H9 (cell line): ENCODE results near the gene WDR20. TPM values are rescaled to one million over a fixed set of nuclear protein-coding genes. Genes with fewer than 3 reads are reported as not detected.
"Not testable (repeated sequence)": the region's sequence is repeated elsewhere in the genome, so short reads cannot be mapped to it uniquely, and the experiment has no call there.

Experiments used
- DNase-seq: peaks from one replicate; pipeline ENCODE4 v3.0.0-alpha.2; 2017
- H2AFZ ChIP-seq: one replicate; pipeline ENCODE4 v1.6.1; 2013; ENCODE audit warnings: mild to moderate bottlenecking, low read length, control low read depth, moderate library complexity
- H2AK5ac ChIP-seq: 2 replicates; pipeline ENCODE4 v1.6.1; 2013; ENCODE audit warnings: low read length, control low read depth, mixed read lengths; ENCODE audit not compliant: insufficient read length
- H2BK120ac ChIP-seq: one replicate; pipeline ENCODE4 v1.6.1; 2013; ENCODE audit warnings: low read depth, mild to moderate bottlenecking, low read length, control low read depth, inconsistent platforms; ENCODE audit not compliant: poor library complexity, severe bottlenecking
- H2BK12ac ChIP-seq: 2 replicates; pipeline ENCODE4 v1.6.1; 2013; ENCODE audit warnings: low read length, control low read depth, mixed read lengths, low read depth; ENCODE audit not compliant: insufficient read length
- H2BK15ac ChIP-seq: 2 replicates; pipeline ENCODE4 v1.6.1; 2013; ENCODE audit warnings: low read depth, low read length, control low read depth
- H2BK20ac ChIP-seq: one replicate; pipeline ENCODE4 v1.6.1; 2013; ENCODE audit warnings: low read depth, mild to moderate bottlenecking, low read length, control low read depth, inconsistent platforms; ENCODE audit not compliant: poor library complexity, severe bottlenecking
- H2BK5ac ChIP-seq: 2 replicates; pipeline ENCODE4 v1.6.1; 2013; ENCODE audit warnings: low read length, control low read depth, mixed read lengths; ENCODE audit not compliant: insufficient read length
- H3K14ac ChIP-seq: 2 replicates; pipeline ENCODE4 v1.6.1; 2013; ENCODE audit warnings: low read length, control low read depth; ENCODE audit not compliant: insufficient read depth
- H3K18ac ChIP-seq: 2 replicates; pipeline ENCODE4 v1.6.1; 2013; ENCODE audit warnings: low read depth, mild to moderate bottlenecking, mixed read lengths, low read length, control low read depth; ENCODE audit not compliant: insufficient read length
- H3K23ac ChIP-seq: 2 replicates; pipeline ENCODE4 v1.6.1; 2013; ENCODE audit warnings: low read length, control low read depth, mixed read lengths, low read depth; ENCODE audit not compliant: insufficient read length
- H3K23me2 ChIP-seq: 2 replicates; pipeline ENCODE4 v1.6.1; 2013; ENCODE audit warnings: low read depth, mild to moderate bottlenecking, mixed read lengths, low read length, control low read depth; ENCODE audit not compliant: insufficient read length, poor library complexity, severe bottlenecking
- H3K27ac ChIP-seq: 2 replicates; pipeline ENCODE4 v1.5.1; 2013; ENCODE audit warnings: low read length, control low read depth, mixed read lengths, low read depth; ENCODE audit not compliant: insufficient read length
- H3K27me3 ChIP-seq: 2 replicates; pipeline ENCODE4 v1.6.1; 2013; ENCODE audit warnings: low read length, control low read depth, inconsistent platforms; ENCODE audit not compliant: insufficient read depth
- H3K4ac ChIP-seq: 2 replicates; pipeline ENCODE4 v1.6.1; 2013; ENCODE audit warnings: low read depth, mild to moderate bottlenecking, control low read depth, inconsistent platforms, low read length, moderate library complexity
- H3K4me1 ChIP-seq: 2 replicates; pipeline ENCODE4 v1.6.1; 2013; ENCODE audit warnings: low read length, control low read depth, inconsistent platforms; ENCODE audit not compliant: insufficient read depth
- H3K4me2 ChIP-seq: 2 replicates; pipeline ENCODE4 v1.6.1; 2013; ENCODE audit warnings: low read length, control low read depth, mixed read lengths; ENCODE audit not compliant: insufficient read length, insufficient read depth
- H3K56ac ChIP-seq: 2 replicates; pipeline ENCODE4 v1.6.1; 2013; ENCODE audit warnings: low read depth, mild to moderate bottlenecking, mixed read lengths, low read length, control low read depth; ENCODE audit not compliant: insufficient read length
- H3K79me1 ChIP-seq: 2 replicates; pipeline ENCODE4 v1.6.1; 2013; ENCODE audit warnings: low read depth, mild to moderate bottlenecking, moderate library complexity, low read length, control low read depth, inconsistent platforms; ENCODE audit not compliant: insufficient read depth, poor library complexity, severe bottlenecking
- H3K79me2 ChIP-seq: 2 replicates; pipeline ENCODE4 v1.6.1; 2013; ENCODE audit warnings: low read length, control low read depth, inconsistent platforms; ENCODE audit not compliant: insufficient read depth
- H3K9ac ChIP-seq: 2 replicates; pipeline ENCODE4 v1.6.1; 2013; ENCODE audit warnings: low read length, control low read depth, mixed read lengths; ENCODE audit not compliant: insufficient read length; ENCODE audit errors: extremely low read depth
- H3K9me3 ChIP-seq: one replicate; pipeline ENCODE4 v1.6.1; 2013; ENCODE audit warnings: low read depth, low read length, inconsistent platforms; ENCODE audit not compliant: control insufficient read depth
- H3T11ph ChIP-seq: one replicate; pipeline ENCODE4 v1.6.1; 2013; ENCODE audit warnings: mild to moderate bottlenecking, low read length, control low read depth, inconsistent platforms
- H4K20me1 ChIP-seq: one replicate; pipeline ENCODE4 v1.6.1; 2013; ENCODE audit not compliant: control insufficient read depth, insufficient read length, insufficient read depth
- H4K5ac ChIP-seq: 2 replicates; pipeline ENCODE4 v1.6.1; 2013; ENCODE audit warnings: low read depth, mild to moderate bottlenecking, mixed read lengths, low read length, control low read depth; ENCODE audit not compliant: insufficient read length
- H4K8ac ChIP-seq: replicated peaks from 2 replicates; pipeline ENCODE4 v1.6.1; 2013; ENCODE audit warnings: low read length, control low read depth, mixed read lengths, low read depth; ENCODE audit not compliant: insufficient read length
- H4K91ac ChIP-seq: 2 replicates; pipeline ENCODE4 v1.6.1; 2013; ENCODE audit warnings: low read depth, mild to moderate bottlenecking, moderate library complexity, mixed read lengths, low read length, control low read depth; ENCODE audit not compliant: insufficient read length
- H3K27ac Mint-ChIP-seq, 3 experiments: 2 replicates in 2 of 3; 3 replicates in 1 of 3; pipeline ENCODE4 v1.8.0; 2020 to 2021; ENCODE audit warnings: mixed read lengths in 3 of 3, mild to moderate bottlenecking in 1 of 3, moderate library complexity in 1 of 3
- H3K27me3 Mint-ChIP-seq: 2 replicates; pipeline ENCODE4 v1.8.0; 2021; ENCODE audit warnings: low read depth, mild to moderate bottlenecking, moderate library complexity, mixed read lengths
- H3K36me3 Mint-ChIP-seq, 3 experiments: 2 replicates in 2 of 3; 3 replicates in 1 of 3; pipeline ENCODE4 v1.8.0; 2020 to 2021; ENCODE audit warnings: low read depth in 3 of 3, mixed read lengths in 3 of 3; ENCODE audit not compliant: insufficient read depth in 1 of 3
- H3K4me1 Mint-ChIP-seq, 2 experiments: 2 replicates each; pipeline ENCODE4 v1.8.0; 2020; ENCODE audit warnings: mixed read lengths in 2 of 2
- H3K4me3 Mint-ChIP-seq, 2 experiments: 2 replicates in 1 of 2; 3 replicates in 1 of 2; pipeline ENCODE4 v1.8.0; 2020 to 2021; ENCODE audit warnings: mild to moderate bottlenecking in 2 of 2, mixed read lengths in 2 of 2, moderate library complexity in 1 of 2
- H3K9me3 Mint-ChIP-seq, 2 experiments: 2 replicates in 1 of 2; 3 replicates in 1 of 2; pipeline ENCODE4 v1.8.0; 2020; ENCODE audit warnings: mild to moderate bottlenecking in 2 of 2, mixed read lengths in 2 of 2, moderate library complexity in 1 of 2
- CTCF ChIP-seq: fragments of 200-600 bp; sonication (generic); conservative IDR thresholded peaks from 3 replicates; pipeline ENCODE4 v1.8.0; 2021; ENCODE audit warnings: antibody characterized with exemption, mild to moderate bottlenecking
- WGBS: extraction: QIAGEN DNeasy Blood & Tissue Kit; methylation state at CpG from one replicate; pipeline ENCODE4 v1.1.7; 2013; ENCODE audit warnings: missing lambda C conversion rate, low lambda C conversion rate, mixed read lengths; ENCODE audit not compliant: insufficient read length; ENCODE audit errors: extremely low coverage; 5-methylcytosine and 5-hydroxymethylcytosine counted together
- total RNA-seq: library from RNA; stranded (reverse); gene quantifications from 2 replicates; pipeline ENCODE4 v1.2.1, GENCODE V29; 2021

WDR20 gene
- total RNA-seq, 1 experiment from 2014 or later: 31.6 TPM

DNA sequence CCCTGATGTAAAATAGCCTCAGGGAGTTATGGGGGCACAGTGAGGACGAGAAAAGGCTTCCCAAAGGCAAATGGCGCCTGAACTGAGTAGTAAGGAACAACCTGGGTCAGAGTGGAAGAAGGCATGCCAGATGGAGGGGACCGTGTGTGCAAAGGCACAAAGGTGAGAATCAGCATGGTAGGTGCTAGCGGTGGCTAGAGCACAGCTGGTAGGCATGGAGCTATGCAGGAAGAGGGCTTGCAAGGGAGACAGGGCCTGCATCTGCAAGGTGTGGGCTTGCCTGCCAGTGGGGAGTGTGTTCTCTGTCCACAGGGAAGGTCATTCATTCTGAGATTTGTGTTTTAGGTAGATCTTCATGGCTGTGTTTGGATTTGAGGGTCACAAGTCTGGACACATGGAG is 34.3 kb upstream of the WDR20 start:
- H3K18ac ChIP-seq: peak overlapping the region; percentile 79
- H3T11ph ChIP-seq: no peak overlapping the region
- H2BK20ac ChIP-seq: no peak overlapping the region
- no peak overlapping the region for H2BK120ac ChIP-seq
- Mint-ChIP-seq H3K27ac (peak overlapping the region in 2 of 3 experiments; percentile 12 to 24; a peak in 5 of 7 replicates), H3K9me3 (peaks cover 14 to 15% of the 10 kb centered on the region in 2 experiments), H3K27me3 (no peaks in the 10 kb centered on the region), H3K4me3 (no peak overlapping the region), H3K4me1 (peaks cover 11 to 12% of the 10 kb centered on the region in 2 experiments), H3K36me3 (peaks cover 8 to 10% (median 8%) of the 10 kb centered on the region in 3 experiments; a peak in 6 of 7 replicates)
- no peak overlapping the region for H3K4ac ChIP-seq
- H2BK12ac ChIP-seq: no peak overlapping the region
- no peak overlapping the region for H4K5ac ChIP-seq
- WGBS: no CpG with 5 or more reads among the region's 4 CpGs
- no peaks in the 10 kb centered on the region for H3K79me1 ChIP-seq
- H3K9ac ChIP-seq: no peak overlapping the region
- DNase-seq: no peak
- H2BK15ac ChIP-seq: no peak overlapping the region
- TF ChIP-seq CTCF: no peak
- no peak overlapping the region for H2AK5ac ChIP-seq
- H4K8ac ChIP-seq: no peak overlapping the region
- H4K91ac ChIP-seq: no peak overlapping the region
- no peaks in the 10 kb centered on the region; the same call in 1 of the 2 replicates for H3K4me1 ChIP-seq
- H3K79me2 ChIP-seq: no peaks in the 10 kb centered on the region
- H3K4me2 ChIP-seq: no peak overlapping the region
- H3K9me3 ChIP-seq: peaks cover 8% of the 10 kb centered on the region
- peak overlapping the region; percentile 45; the same call in 1 of the 2 replicates for H3K14ac ChIP-seq
- no peak overlapping the region for H3K27ac ChIP-seq
- H2BK5ac ChIP-seq: no peak overlapping the region
- H3K23me2 ChIP-seq: no peaks in the 10 kb centered on the region
- H2AFZ ChIP-seq: no peak overlapping the region
- H4K20me1 ChIP-seq: no peaks in the 10 kb centered on the region
- no peak overlapping the region for H3K23ac ChIP-seq
- H3K56ac ChIP-seq: no peak overlapping the region
- H3K27me3 ChIP-seq: no peaks in the 10 kb centered on the region

DNA sequence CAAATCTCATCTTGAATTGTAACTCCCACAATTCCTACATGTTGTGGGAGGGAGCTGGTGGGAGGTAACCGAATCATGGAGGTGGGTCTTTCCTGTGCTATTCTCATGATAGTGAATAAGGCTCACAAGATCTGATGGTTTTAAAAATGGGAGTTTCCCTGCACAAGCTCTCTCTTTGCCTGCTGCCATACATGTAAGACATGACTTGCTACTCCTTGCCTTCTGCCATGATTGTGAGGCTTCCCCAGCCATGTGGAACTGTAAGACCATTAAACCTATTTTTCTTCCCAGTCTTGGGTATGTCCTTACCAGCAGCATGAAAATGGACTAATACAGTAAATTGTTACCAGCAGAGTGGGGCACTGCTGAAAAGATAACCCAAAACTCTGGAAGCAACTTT is 30.4 kb upstream of the WDR20 start:
- H3K4me1 ChIP-seq, H3K27ac ChIP-seq, DNase-seq, H3T11ph ChIP-seq, H2BK120ac ChIP-seq, H4K20me1 ChIP-seq, H2BK20ac ChIP-seq, H4K8ac ChIP-seq, H2BK15ac ChIP-seq, H2AFZ ChIP-seq, H3K23me2 ChIP-seq, H3K23ac ChIP-seq, H3K56ac ChIP-seq, H3K27ac Mint-ChIP-seq, H3K4me2 ChIP-seq, H3K27me3 Mint-ChIP-seq, H3K79me1 ChIP-seq, H4K5ac ChIP-seq, H2BK5ac ChIP-seq, H2BK12ac ChIP-seq, H4K91ac ChIP-seq, H3K4ac ChIP-seq, H3K27me3 ChIP-seq, H3K9me3 ChIP-seq, H2AK5ac ChIP-seq, H3K4me3 Mint-ChIP-seq, H3K9ac ChIP-seq, H3K79me2 ChIP-seq, H3K14ac ChIP-seq, H3K18ac ChIP-seq: not testable (repeated sequence)
- Mint-ChIP-seq H3K36me3 (peaks cover 12 to 17% (median 16%) of the 10 kb centered on the region in 3 experiments), H3K9me3 (peaks cover 39 to 40% of the 10 kb centered on the region in 2 experiments), H3K4me1 (peaks cover 11 to 12% of the 10 kb centered on the region in 2 experiments)
- no CpG with 5 or more reads among the region's 1 CpG for WGBS
